K562 (cell line): ENCODE measurements around the gene SERINC5.

Experiments used
- CSDE1 ChIP-seq, 2 experiments: fragments of 450-650 bp; IDR thresholded peaks; 2 replicates each; pipeline ENCODE4 v1.6.1; 2016; ENCODE audit warnings: mild to moderate bottlenecking in 1 of 2
- ESRRA ChIP-seq: fragments of 450-650 bp; IDR thresholded peaks from 2 replicates; pipeline ENCODE4 v1.6.1; 2014; ENCODE audit warnings: low read depth, mild to moderate bottlenecking, moderate library complexity, borderline replicate concordance
- EZH2 ChIP-seq: IDR thresholded peaks from 2 replicates; pipeline ENCODE4 v1.6.1; 2012; ENCODE audit warnings: low read depth, mild to moderate bottlenecking, inconsistent platforms, low read length, borderline replicate concordance
- HCFC1 ChIP-seq: IDR thresholded peaks from 2 replicates; pipeline ENCODE4 v1.6.1; 2012; ENCODE audit warnings: low read depth, low read length, improper control_type of control experiment
- POLR2AphosphoS5 ChIP-seq: IDR thresholded peaks from 2 replicates; pipeline ENCODE4 v1.6.1; 2011; ENCODE audit warnings: mild to moderate bottlenecking, low read depth, low read length, moderate library complexity; ENCODE audit not compliant: control insufficient read depth, insufficient read depth
- SAP30 ChIP-seq: fragments of 200-600 bp; sonication (generic); IDR thresholded peaks from 2 replicates; pipeline ENCODE4 v1.6.1; 2012; ENCODE audit warnings: borderline replicate concordance, low read depth, mild to moderate bottlenecking, moderate library complexity, low read length, control low read depth, inconsistent platforms; ENCODE audit not compliant: insufficient read depth, poor library complexity, severe bottlenecking
- ZNF12 ChIP-seq: sonication (generic); formaldehyde crosslinking; IDR thresholded peaks from 2 replicates; pipeline ENCODE4 v1.4.0; 2020; ENCODE audit warnings: mild to moderate bottlenecking, missing genetic modification reagents
- ZZZ3 ChIP-seq: fragments of 450-650 bp; IDR thresholded peaks from 2 replicates; pipeline ENCODE4 v1.6.1; 2016; ENCODE audit warnings: antibody characterized with exemption, mild to moderate bottlenecking, moderate library complexity

DNA sequence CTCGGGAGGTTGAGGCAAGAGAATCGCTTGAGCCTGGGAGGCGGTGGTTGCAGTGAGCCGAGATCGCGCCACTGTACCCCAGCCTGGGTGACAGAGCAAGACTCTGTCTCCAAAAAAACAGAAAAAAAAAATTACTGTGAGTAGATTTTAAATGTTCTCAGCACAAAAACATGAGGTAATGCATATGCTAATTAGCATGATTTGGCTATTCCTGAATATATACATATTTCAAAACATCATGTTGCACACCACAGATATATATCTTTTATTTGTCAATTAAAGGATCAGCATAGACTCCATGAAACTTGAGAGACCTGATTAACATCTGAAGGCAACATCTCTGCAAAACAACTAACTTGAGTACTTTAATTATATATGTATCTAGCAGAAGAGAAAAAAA, 117.4 kb downstream of the SERINC5 start:
- TF ChIP-seq HCFC1 (no peak), POLR2AphosphoS5 (no peak), ESRRA (no peak), ZZZ3 (no peak), CSDE1 (IDR thresholded peaks at IDR 0.05) (no peak), ZNF12 (CRISPR knock-in tag) (no peak), EZH2 (no peak), SAP30 (no peak)
